GM21576 (cell line): ENCODE measurements around the gene IL17REL.

Experiments used
- ATAC-seq: cut with Tn5 transposase; IDR thresholded peaks from one replicate; pipeline ENCODE4 v1.9.1; 2021; ENCODE audit warnings: mild to moderate bottlenecking, moderate library complexity; ENCODE audit not compliant: unreplicated experiment

Gene IL17REL

DNA sequence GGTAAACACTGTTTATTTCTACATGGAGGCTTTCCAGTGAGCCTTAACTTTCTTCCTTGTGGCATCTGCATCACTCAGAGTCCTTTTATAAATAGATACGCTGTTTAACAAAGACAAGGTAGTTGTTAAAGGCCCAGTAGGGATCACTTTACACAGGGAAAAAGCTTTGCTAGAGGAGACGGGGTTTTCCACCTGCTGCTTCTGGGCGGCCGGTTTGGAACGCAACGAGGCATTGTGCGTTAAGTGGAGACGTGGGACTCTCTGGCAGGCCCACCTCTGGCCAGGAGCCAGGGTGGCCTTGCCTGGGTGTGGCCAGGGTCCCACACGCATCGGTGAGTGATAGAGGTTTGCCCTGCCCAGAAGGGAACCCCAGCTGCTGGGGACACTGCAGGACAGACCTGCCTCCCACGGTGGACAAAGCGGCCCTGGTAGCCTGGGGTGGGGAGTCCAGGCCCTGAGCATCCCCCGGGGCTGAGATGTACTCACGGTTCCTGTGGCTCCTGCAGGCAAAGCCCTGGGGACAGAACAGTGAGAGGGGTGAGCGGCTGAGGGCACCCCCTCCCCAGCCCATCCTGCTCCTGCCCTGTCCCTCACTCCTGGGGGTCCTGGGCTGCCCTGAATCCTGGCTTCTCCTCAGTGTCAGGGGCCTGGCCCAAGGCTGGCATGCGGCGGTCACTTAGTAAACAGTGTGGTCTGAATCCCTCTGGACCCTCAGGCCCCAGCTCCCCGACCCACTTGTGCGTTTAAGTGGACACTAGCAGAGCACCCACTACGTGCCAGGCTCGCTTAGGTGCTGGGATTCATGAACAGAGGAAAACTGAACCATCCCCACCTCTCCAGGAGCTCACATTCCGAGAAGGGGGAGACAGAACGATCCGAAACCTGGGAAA, 4.2 kb downstream of the IL17REL start:
- no peak for ATAC-seq

DNA sequence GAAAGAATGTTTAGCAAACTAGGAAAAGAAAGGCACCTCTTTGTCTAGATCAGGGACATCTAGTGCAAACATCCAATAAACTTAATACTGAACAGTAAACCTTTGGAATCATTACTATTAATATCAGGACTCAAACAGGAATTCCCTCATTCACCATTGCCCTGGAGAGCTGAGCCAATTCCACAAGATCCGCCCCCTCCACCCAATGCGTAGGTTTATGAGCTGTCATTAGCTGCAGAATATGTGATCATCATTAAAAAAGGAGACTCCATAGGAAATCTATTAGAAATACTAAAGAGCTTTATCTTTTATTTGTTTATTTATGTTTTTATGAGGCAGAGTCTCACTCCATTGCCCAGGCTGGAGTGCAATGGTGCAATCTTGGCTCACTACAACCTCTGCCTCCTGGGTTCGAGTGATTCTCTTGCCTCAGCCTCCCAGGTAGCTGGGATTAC, 5.5 kb downstream of the IL17REL start:
- ATAC-seq: no peak

DNA sequence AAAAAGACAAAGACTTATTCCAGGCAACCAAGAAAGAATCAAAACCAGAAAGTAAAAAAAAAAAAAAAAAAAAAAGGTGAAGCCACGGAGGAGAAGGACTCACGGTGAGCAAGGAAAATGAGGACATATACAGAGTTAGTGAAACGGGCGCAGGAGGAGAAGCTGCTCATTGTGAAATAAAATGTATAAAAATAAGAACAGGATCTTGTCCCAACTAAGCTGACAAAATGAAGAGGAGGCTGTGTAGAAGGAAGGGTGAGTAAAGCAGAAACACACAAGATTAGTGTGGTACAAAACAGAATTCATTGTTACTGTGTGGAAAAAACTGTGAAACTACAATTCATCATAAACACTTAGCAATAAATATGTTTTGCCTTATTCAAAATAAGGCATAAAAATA, 7.6 kb downstream of the IL17REL start:
- no peak for ATAC-seq

DNA sequence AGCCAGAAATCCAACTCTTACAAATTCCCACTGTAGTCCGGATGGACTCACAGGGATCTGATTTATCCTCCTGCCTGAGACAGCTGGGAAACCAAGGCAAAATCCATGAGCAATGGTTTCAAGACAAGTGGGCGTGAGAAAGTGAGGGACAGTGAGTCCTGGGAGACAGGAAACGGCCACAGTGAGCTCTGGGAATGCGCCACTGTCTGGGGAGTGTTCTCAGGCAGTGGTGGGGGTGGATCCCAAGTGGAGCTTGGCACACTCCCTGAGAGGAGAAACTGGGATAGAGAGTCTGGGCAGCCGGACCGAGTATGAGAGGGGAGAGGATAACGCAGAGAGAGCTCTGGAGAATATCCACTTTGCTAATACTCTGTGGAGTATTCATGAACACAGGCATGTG, 9.8 kb downstream of the IL17REL start:
- ATAC-seq: no peak

DNA sequence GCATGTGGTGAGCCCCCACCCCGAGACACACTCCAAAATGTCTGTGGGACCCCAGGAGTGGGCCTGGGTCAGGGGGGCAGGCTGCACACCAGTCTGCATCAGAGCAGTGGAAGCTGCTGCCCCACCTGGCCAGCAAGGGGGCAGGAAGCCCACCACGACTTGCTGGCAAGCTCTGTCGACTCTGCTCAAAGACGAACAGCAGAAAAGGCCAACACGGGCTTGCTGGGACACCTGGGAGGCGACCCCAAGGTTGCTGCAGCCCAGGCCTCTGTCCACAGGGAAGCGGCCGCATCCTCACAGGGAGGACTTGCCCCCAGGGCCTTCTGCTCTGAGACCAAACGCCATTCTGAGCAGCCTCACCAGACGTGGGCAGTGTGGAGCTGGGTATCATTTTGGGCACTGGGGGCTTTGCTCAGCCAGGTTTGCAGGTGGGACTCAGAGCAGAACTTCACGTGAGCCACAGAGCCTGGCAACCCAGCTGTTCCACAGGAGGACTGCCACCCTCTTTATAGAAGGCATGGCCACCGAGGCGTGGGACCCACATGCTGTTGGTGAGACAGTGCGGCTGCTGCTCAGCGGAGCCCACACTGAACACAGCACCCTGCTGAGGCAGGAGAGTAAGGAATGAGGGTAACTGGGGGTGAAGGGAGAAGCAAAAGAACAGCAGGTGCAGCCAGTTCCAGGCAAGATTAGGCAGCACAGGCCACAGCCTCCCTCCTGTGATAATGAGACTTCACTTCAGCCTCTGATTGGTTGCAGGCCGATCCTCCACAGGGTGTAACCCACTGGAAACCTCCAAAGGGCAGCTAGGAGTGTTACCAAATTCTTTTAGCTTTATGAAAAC, 11.0 kb downstream of the IL17REL start:
- no peak for ATAC-seq

DNA sequence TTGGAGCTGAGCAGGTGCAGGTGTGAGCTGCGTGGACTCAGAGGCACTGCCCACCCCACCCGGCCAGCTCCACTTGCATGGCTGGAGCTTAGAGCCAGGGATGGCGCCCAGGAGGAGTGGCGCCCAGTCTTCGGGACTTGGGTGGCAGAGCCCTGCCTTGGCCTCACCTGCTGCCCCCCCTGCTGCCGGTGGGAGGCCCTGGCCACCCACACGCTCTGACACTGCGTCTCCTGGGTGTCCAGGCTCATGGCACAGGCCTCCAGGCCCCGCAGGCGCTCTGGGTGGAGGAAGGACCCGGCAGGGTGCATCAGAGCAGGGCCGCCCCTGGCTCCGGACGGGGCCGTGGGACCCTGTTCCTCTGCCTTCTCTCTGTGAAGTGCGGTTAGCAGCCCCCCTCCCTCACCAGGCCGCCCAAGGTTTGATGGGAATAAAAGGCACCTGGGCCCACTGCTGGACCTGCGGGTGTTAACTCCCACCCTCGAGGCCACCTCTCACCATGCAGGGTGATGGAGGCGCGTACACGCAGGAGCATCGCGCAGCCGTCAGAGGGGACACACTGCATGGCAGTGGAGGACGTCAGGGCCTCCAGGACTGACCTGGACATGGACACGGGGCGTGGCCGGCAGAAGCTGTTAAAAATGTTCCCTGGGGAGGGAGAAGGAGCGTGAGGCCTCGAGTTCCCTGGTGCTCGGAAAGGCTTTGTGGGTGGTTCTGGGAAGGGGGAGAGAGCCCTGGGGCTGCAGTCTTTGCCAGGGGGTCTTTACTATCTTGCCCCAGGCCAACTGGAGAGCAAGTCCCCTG, 11.8 kb downstream of the IL17REL start:
- no peak for ATAC-seq

DNA sequence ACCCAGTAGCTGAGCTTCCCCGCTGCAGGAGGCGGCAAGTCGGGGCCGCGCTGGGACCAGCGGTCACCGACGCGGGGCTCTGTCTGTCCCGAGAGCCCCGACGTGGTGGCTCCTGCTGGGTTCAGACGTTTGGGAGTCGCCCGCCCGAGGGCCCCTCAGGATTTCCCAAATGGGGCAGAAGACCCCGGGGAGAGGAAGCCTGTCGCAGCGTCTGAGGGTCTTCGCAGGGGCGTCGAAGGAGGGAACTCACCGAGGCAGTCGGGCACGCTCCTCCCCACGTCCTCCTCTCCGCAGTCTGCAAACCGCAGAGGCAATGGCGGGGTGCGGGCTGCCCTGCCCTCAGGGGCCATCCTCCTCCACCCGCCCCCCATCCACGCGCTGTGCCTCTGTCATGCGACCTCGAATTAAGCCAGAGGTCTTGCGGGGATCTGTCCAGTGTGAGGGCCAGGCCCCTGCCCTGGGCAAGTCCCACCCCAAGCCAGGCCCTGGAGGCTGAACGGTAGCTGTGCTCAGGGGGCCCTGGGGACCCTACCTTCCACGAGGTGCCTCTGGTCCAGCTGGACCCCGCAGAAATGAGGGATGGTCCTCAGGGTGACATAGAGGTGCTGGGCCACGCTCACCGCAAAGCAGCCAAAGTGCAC, 12.5 kb downstream of the IL17REL start:
- ATAC-seq: no peak

DNA sequence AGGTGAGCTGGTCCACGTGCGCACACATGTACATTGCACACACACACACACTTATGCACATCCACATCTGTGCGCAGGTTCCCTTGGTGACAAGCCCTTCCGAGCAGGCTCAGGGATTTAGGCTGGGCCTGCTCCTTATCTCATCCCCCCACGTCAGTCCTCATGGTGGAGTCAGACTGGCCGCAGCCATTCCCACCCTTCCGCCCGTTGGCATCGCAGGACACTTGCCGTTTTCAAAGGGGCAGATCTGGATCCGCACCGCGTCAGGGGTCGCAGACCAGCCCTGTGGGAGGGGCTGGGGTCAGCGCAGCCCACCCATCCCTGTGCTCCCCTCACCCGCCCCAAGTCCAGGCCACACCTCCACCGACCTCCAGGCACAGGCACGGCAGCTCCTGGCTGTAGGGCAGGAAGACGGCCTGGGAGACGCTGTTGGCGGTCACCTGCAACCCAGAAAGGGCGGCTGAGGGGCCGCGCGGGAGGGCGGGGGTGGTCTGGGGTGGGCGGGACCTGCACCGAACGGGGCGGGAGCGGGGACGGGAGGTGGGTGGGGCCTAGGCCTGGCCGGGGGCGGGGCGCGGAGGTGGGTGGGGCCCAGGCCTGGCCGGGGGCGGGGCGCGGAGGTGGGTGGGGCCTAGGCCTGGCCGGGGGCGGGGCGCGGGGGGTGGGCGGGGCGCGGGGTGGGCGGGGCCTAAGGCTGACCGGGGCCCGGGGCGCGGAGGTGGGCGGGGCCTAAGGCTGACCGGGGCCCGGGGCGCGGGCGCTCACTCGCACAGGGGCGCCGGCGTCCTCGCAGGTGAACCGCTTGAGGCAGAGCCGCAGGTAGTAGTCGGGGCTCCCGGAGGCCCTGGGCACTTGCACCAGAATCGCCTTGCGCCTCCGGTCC, 13.3 kb downstream of the IL17REL start:
- ATAC-seq: no peak

DNA sequence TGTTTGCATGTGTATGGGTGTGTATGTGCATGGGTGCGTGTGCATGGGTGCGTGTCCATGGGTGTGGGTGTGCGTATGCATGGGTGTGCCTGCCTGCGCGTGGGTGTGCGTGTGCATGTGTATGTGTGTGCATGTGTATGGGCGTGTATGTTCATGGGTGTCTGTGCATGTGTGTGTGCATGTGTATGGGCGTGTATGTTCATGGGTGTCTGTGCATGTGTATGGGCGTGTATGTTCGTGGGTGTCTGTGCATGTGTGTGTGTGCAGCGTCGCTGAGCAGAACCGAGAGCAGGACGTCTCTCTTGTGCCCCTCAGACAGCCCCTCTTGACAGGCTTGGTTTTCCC, 13.9 kb downstream of the IL17REL start:
- ATAC-seq: no peak

DNA sequence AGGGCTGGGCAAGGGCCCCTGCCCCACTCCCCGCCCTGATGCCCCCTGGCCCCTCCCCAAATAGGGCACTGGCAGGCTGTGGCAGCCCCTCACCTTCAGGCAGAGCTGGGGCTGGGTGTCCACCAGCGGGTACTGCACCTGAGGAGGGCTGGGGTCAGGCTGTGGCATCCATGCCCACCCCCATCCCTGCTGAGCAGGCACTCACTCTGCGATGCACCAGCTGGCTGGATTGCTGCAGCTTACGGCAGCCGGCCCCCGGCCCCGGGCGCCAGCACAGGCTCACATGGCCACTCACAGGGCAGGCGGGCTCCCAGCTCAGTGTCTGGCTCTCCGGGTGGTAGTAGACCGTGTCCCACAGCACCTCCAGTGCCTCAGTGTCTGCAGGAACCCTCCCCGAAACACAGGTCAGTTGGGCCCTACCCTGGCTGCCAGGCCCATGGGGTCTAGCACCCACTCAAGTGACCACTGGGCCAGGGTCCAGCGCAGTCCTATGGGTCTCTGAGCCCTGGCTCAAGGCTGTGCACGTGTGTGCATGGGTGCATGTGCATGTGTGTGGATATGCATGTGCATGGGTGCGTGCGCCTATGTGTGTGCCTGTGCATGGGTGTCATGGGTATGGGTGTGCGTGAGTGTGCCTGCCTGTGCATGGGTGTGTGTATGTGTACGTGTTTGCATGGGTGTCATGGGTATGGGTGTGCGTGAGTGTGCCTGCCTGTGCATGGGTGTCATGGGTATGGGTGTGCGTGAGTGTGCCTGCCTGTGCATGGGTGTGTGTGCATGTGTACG, 14.4 kb downstream of the IL17REL start:
- no peak for ATAC-seq

DNA sequence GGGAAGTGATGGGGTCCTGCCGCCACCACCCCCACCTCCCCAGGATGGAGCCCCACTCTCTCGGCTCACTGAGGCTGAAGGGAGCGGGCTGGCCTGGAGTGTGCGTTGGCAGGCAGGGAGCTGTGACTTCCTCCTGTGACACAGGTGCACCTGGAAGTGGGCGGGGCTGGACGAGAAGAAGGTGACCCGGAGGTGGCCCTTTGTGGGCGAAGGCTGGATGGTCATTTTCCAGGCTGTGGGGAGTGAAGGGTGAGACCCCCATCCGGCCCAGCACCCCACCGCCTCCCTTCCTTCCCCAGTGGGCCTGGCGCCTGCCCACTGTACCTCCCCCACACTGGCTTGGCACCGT, 15.3 kb downstream of the IL17REL start:
- no peak for ATAC-seq

DNA sequence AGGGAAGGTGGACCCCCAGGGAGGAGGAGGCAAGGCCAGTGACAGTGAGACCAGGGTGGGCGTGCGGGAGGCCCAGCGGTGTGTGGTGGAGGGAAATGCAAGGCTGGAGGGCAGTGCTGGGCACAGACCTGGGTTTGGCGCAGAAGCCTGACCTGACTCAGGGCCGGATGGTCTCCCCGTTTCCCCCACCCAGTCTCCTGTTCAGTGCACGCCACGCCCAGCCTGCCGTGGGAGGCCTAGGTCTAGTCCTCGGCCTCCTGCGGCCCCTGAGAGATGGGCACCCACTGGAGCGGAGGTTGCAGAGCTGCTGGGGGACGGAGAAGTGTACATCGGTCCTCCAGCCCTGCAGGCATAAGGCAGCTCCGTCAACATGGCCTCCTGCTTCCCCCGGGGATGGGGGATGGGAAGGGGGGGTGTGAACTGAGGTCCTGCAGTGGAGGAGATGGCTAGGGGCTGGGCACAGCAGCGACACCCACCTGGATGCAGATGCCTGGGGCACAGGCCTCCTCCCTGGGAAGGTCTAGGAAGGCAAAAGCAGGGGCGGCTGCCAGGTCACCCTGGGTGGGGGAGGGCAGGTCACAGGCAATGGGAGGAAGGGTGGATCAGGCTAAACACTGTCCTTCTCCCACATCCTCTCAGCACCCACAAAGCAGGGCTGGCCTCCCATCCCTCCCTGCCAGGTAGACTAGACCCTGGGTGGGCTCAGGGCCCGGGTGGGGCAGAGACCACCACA, 15.9 kb downstream of the IL17REL start:
- ATAC-seq: no peak

DNA sequence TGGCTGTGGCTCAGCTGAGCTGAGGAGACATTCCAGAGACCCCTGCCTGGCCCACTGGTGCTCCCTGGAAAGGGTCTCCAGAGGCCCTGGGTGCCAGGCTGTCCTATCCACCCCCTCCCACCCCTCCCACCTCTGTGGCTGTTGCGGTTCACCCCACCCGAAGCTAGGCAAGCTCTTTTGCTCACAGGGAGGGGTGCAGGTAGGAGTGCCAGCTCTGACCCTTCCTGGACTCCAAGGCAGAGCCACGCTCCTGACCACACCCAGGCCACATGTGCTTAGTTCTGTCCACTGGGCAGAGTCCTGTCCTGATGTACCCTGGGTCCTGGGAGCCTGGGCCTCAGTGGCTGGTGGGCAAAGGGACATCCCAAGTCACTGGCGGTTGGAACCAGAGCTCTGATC, 16.4 kb downstream of the IL17REL start:
- no peak for ATAC-seq

DNA sequence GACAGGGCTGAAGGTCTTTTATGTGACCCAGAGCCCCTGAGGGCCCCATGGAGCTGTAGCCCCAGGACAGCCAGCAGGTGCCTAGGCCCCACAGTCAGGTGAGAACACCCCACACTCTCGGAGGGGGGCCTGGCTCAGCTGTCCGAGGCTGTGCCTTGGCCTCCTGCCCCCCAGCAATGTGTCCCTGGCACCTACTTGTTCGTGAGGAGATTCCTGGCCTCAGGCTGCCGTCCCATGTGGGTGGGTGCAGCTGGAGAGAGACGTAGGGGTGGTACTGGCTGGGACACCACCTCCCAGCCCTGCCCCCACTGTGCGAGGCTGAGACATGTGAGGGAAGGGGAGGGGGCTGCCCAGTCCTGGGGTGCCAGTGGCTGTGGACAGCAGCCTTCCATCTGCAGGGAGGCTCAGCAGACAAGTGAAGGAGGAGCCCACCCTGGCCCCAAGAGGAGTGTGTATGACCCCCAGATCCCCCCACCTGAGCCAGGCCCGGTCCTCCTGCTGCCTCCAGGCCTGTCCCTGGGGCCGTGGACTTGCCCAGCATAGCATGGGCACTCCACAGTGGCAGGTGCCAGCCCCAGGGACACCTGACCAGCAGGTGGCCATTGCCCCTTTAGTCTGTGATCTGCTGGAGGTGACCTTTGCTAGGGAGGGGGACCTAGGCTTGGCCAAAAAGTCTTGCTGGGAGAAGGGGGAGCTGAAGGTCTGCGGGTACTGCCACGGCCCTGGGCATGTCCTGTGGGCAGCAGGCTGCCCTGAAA, 17.0 kb downstream of the IL17REL start:
- no peak for ATAC-seq

DNA sequence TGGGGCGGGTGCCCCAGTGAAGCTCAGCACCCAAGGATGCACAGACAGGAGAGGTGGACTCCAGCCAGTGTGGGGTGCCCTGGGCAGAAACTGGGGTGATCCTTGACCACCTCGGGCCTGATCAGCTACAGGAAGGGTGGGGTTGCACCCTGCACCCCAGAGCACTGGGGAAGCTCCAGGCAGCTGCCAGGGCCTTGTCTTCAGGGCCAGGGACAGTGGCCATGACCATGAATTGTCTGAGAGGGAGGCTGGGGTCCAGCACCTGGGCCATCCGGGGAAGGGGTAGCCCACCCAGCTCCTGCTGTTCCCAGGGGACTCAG, 17.6 kb downstream of the IL17REL start:
- no peak for ATAC-seq

DNA sequence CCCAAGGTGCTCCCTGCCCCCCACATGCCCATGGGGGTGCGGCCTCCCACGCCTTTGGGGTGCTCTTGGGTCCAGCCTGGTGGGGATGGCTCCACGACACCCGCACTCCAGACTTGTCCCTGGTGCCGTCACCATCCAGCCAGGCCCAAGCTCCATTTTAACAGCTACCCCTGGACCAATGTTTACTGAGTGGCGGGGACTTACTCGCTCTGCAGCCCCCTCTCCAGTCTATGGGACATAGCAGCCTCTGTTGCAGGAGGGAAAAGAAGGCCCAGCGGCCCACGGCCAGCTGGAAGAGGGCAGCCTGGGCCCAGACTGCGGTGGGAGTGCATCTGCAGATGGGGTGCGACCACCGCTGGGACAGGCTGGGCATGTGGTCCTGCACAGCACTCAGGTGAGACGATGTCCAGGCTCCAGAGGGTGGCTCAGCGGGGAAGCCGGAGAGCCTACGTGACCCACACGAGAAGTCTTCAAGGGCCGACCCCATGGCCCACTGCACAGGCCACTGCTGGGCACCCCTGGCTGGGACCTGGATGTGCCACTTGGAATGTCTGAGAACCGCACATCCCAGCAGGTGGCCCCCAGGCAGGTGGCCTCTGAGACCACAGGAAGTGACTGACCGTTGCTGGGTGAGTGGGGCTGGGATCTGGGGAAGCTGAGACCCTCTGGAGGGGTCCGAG, 18.1 kb downstream of the IL17REL start:
- ATAC-seq: no peak

DNA sequence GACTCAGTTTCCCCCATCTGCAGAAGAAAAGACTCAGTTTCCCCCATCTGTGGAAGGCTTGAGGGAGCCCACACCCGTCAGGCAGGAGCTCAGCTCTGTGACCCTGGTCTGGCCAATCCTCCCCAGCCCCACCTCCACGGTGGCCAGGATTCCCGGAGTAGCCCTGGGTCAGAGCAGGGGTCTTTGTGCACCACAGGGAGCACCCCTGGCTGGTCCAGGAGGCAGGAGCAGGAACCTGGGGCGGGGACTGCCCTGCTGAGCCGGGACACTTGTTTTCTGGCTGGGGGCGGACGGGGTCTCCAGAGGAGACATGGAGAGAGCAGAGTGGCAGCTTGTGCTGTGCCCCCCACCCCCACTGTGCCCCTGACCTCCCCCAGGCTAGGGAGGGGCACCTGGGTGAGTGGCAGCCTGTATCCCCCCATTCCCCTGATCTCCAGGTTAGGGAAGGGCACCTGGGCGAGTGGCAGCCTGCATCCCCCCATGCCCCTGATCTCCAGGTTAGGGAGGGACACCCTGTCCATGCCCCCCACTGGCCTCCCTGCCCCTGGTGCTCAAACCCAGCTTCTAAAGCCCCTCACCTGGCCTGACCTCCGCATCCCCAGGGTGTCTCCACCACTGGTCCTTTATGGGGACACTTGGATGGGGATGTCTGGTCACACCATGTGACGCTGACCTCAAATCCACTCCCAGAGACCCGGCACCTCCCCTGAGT, 18.8 kb downstream of the IL17REL start:
- no peak for ATAC-seq
